ENCODE measurements around the gene SYNDIG1L. TPM values are rescaled to one million over a fixed set of nuclear protein-coding genes. Genes with fewer than 3 reads are reported as not detected.

The SYNDIG1L gene
- total RNA-seq, 1 experiment from 2014 or later, result 1.4 TPM

DNA sequence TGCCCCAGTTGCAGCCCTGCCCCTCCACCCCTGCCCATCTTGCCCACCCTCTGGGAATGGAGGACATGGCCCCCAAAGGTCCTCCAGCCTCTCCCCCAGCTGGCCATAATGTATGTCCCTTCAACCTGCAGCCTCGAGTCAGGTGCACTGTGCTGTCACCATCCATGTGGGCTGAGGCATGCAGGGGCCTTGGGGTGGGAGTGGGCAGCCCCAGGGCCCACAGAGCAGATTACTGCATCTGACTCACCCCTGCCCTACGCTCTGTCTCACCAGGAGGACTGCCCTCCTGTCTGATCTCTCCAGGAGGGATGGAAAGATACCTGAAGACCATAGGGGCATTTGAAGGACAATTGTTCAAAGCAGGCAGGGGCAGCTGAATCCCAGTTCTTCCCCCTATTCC lies 13.3 kb downstream of the SYNDIG1L start:
- ATAC-seq (no peak), DNase-seq (ENCODE audit: low spot score) (no peak)
- POLR2A ChIA-PET, result no interaction called here
- Mint-ChIP-seq H3K4me3 (no peak overlapping the region), H3K9me3 (no peaks in the 10 kb centered on the region), H3K27me3 (ENCODE audit: low read depth) (peaks cover 2% of the 10 kb centered on the region; the same call in 1 of the 2 replicates), H3K27ac (no peak overlapping the region), H3K4me1 (peaks cover 27% of the 10 kb centered on the region), H3K36me3 (no peaks in the 10 kb centered on the region)
- TF ChIP-seq MXD4 (CRISPR knock-in tag; IDR thresholded peaks at IDR 0.05; ENCODE audit: borderline replicate concordance), result no peak
- TF ChIP-seq SMAD4 (CRISPR knock-in tag; IDR thresholded peaks at IDR 0.05), result no peak
- TF ChIP-seq, protein P1, sequence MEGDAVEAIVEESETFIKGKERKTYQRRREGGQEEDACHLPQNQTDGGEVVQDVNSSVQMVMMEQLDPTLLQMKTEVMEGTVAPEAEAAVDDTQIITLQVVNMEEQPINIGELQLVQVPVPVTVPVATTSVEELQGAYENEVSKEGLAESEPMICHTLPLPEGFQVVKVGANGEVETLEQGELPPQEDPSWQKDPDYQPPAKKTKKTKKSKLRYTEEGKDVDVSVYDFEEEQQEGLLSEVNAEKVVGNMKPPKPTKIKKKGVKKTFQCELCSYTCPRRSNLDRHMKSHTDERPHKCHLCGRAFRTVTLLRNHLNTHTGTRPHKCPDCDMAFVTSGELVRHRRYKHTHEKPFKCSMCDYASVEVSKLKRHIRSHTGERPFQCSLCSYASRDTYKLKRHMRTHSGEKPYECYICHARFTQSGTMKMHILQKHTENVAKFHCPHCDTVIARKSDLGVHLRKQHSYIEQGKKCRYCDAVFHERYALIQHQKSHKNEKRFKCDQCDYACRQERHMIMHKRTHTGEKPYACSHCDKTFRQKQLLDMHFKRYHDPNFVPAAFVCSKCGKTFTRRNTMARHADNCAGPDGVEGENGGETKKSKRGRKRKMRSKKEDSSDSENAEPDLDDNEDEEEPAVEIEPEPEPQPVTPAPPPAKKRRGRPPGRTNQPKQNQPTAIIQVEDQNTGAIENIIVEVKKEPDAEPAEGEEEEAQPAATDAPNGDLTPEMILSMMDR (IDR thresholded peaks at IDR 0.05), result no peak
- no peak for TF ChIP-seq ARID4B (CRISPR knock-in tag; IDR thresholded peaks at IDR 0.05; ENCODE audit: borderline replicate concordance)
- no peak for TF ChIP-seq ZNF121 (CRISPR knock-in tag; IDR thresholded peaks at IDR 0.05)
- CTCF ChIA-PET, result no interaction called here

DNA sequence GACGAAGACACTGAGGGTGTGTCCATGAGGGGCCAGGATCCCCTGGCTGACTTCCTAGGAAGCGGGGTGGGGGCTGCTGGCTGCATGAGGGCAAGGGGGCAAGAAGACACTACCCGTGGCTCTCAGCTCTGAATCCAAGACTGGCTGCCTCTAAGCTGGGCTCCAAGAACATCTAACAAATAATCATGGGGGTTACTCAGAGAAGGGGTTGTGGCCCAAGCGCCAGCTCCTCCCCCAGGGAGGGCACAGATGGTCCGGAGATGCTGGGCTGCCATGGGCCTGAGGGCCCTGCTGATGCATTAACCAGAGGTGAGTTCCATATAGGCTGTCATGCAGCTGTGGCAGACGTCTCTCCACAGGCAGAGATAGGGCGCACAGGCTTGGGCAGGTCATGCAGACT lies 14.3 kb downstream of the SYNDIG1L start:
- POLR2A ChIA-PET, result no interaction called here
- peaks cover 2% of the 10 kb centered on the region; the same call in 1 of the 2 replicates for H3K27me3 Mint-ChIP-seq (ENCODE audit: low read depth)
- H3K36me3 Mint-ChIP-seq, result no peaks in the 10 kb centered on the region
- no peak for DNase-seq (ENCODE audit: low spot score)
- H3K27ac Mint-ChIP-seq, result no peak overlapping the region
- CTCF ChIA-PET, result interaction anchor here (1.1 kb wide), 1 partner anchor 11 kb away, joined by 3 read pairs; no protein-coding TSS in a partner anchor
- H3K9me3 Mint-ChIP-seq, result no peaks in the 10 kb centered on the region
- H3K4me3 Mint-ChIP-seq, result no peak overlapping the region
- no peak for ATAC-seq
- peaks cover 27% of the 10 kb centered on the region for H3K4me1 Mint-ChIP-seq
- no peak for TF ChIP-seq GRHL2 (CRISPR knock-in tag; IDR thresholded peaks at IDR 0.05; ENCODE audit: insufficient replicate concordance, severe bottlenecking)
- TF ChIP-seq, protein P2, sequence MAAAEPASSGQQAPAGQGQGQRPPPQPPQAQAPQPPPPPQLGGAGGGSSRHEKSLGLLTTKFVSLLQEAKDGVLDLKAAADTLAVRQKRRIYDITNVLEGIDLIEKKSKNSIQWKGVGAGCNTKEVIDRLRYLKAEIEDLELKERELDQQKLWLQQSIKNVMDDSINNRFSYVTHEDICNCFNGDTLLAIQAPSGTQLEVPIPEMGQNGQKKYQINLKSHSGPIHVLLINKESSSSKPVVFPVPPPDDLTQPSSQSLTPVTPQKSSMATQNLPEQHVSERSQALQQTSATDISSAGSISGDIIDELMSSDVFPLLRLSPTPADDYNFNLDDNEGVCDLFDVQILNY (CRISPR knock-in tag; IDR thresholded peaks at IDR 0.05), result no peak
- TF ChIP-seq ETV6 (CRISPR knock-in tag; IDR thresholded peaks at IDR 0.05), result no peak
- no peak for TF ChIP-seq TEAD1 (CRISPR knock-in tag; IDR thresholded peaks at IDR 0.05)
- TF ChIP-seq TEAD4 (CRISPR knock-in tag; IDR thresholded peaks at IDR 0.05), result no peak
- no peak for TF ChIP-seq NFE2L1 (CRISPR knock-in tag; IDR thresholded peaks at IDR 0.05)
- TF ChIP-seq PRDM15 (CRISPR knock-in tag; IDR thresholded peaks at IDR 0.05), result no peak
- TF ChIP-seq ZNF512 (CRISPR knock-in tag; IDR thresholded peaks at IDR 0.05; ENCODE audit: borderline replicate concordance), result no peak
- no peak for TF ChIP-seq SMAD4 (CRISPR knock-in tag; IDR thresholded peaks at IDR 0.05)
- TF ChIP-seq CDX4 (CRISPR knock-in tag; IDR thresholded peaks at IDR 0.05; ENCODE audit: borderline replicate concordance), result no peak
- no peak for TF ChIP-seq MYBL2 (CRISPR knock-in tag; IDR thresholded peaks at IDR 0.05)
- TF ChIP-seq ZNF138 (CRISPR knock-in tag; conservative IDR thresholded peaks at IDR 0.05), result no peak
- TF ChIP-seq ESRRA (CRISPR knock-in tag; IDR thresholded peaks at IDR 0.05; ENCODE audit: borderline replicate concordance), result no peak
- TF ChIP-seq, protein P3, sequence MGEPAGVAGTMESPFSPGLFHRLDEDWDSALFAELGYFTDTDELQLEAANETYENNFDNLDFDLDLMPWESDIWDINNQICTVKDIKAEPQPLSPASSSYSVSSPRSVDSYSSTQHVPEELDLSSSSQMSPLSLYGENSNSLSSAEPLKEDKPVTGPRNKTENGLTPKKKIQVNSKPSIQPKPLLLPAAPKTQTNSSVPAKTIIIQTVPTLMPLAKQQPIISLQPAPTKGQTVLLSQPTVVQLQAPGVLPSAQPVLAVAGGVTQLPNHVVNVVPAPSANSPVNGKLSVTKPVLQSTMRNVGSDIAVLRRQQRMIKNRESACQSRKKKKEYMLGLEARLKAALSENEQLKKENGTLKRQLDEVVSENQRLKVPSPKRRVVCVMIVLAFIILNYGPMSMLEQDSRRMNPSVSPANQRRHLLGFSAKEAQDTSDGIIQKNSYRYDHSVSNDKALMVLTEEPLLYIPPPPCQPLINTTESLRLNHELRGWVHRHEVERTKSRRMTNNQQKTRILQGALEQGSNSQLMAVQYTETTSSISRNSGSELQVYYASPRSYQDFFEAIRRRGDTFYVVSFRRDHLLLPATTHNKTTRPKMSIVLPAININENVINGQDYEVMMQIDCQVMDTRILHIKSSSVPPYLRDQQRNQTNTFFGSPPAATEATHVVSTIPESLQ (CRISPR knock-in tag; IDR thresholded peaks at IDR 0.05), result no peak
- TF ChIP-seq CBFB (CRISPR knock-in tag; IDR thresholded peaks at IDR 0.05; ENCODE audit: low read depth), result no peak
